Stimulated activated CD8-positive, alpha-beta memory T cell treated with anti-CD3 and anti-CD28 coated beads, Interleukin-7, amount 100 ng/mL, for 24 hours (primary cell): ENCODE measurements around the gene KCNC4.

Source experiments
- DNase-seq: peaks from one replicate; pipeline ENCODE4 v3.0.0-alpha.2; 2020; ENCODE audit warnings: low read depth

The KCNC4 gene

GRCh38 chr1:110233861-110234260 lies 23.7 kb downstream of the KCNC4 start:
- DNase-seq: no peak

- DNase-seq: no peak
These were observed 24.6 kb downstream of the KCNC4 start for GRCh38 chr1:110234691-110235090.

GRCh38 chr1:110235181-110235833 lies 25.2 kb downstream of the KCNC4 start:
- no peak for DNase-seq

- no peak for DNase-seq
These were observed 25.9 kb downstream of the KCNC4 start for GRCh38 chr1:110235834-110236682.

GRCh38 chr1:110237386-110238152 lies 27.5 kb downstream of the KCNC4 start:
- DNase-seq: no peak

- DNase-seq: no peak
These were observed 29.6 kb downstream of the KCNC4 start for GRCh38 chr1:110239441-110240430.

- no peak for DNase-seq
These were observed 30.5 kb downstream of the KCNC4 start for GRCh38 chr1:110240476-110241210.

GRCh38 chr1:110241516-110241915 lies 31.4 kb downstream of the KCNC4 start:
- DNase-seq: no peak

GRCh38 chr1:110242062-110242461 lies 31.9 kb downstream of the KCNC4 start:
- no peak for DNase-seq

- DNase-seq: no peak
These were observed 32.6 kb downstream of the KCNC4 start for GRCh38 chr1:110242731-110243130.

- DNase-seq: no peak
These were observed 33.0 kb downstream of the KCNC4 start for GRCh38 chr1:110243146-110243545.

GRCh38 chr1:110243574-110243973 lies 33.5 kb downstream of the KCNC4 start:
- DNase-seq: no peak

- DNase-seq: no peak
These were observed 35.9 kb downstream of the KCNC4 start for GRCh38 chr1:110245876-110246620.

GRCh38 chr1:110248746-110249145 lies 38.6 kb downstream of the KCNC4 start:
- no peak for DNase-seq

- no peak for DNase-seq
These were observed 39.1 kb downstream of the KCNC4 start for GRCh38 chr1:110249256-110249655.

GRCh38 chr1:110250008-110250407 lies 39.9 kb downstream of the KCNC4 start:
- DNase-seq: no peak

- DNase-seq: no peak
These were observed 40.6 kb downstream of the KCNC4 start for GRCh38 chr1:110250749-110251148.

- DNase-seq: no peak
These were observed 43.1 kb downstream of the KCNC4 start for GRCh38 chr1:110253213-110253612.

- no peak for DNase-seq
These were observed 44.7 kb downstream of the KCNC4 start for GRCh38 chr1:110254604-110255391.
